HG03342 (cell line): ENCODE results near the gene SPIN2A.
"Not testable (repeated sequence)": the region's sequence is repeated elsewhere in the genome, so short reads cannot be mapped to it uniquely, and the experiment has no call there.

ENCODE experiments used
- ATAC-seq: cut with Tn5 transposase; IDR thresholded peaks from one replicate; pipeline ENCODE4 v1.9.1; 2021; ENCODE audit warnings: mild to moderate bottlenecking, moderate library complexity; ENCODE audit not compliant: unreplicated experiment

SPIN2A gene

DNA sequence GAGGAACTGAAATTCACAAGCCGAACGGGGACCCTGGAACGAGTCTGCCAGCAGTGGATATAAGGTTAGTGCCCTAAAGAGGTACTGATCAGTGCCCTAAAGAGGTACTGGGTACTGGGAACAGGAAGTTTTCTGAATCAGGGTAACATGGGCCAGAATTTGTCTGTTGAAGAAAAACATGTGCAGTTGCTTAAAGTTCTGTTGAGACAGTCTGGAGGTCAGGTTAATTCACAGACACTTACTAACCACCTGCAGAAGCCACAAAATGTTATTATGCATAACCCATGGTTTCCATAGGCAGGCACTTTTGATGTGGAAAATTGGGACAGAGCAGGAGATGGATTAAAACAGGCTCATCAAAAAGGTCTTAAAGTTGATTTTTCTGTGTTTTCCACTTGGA, 33.7 kb downstream of the SPIN2A start:
- no peak for ATAC-seq

DNA sequence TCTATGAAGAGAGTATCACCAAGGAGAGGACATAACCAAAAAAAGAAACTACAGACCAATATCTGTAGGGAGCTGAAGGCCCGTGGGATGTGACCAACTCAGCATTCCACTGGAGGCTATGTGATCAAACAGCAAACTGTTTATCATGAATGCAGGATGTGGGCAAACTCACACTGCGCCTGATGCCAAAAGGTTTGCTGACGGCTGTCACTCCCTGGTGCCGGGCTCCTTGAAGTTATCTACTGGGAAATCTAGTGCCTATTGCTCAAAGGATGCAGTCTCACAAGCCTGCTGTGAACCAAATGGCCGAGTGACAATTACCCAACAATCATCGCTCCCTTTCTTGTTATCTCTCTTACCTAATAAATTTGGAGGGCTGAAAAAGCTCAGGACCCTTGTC, 34.3 kb downstream of the SPIN2A start:
- not testable (repeated sequence) for ATAC-seq
